Cerebellar cortex (tissue), 1 donor: Measurements from ENCODE around the gene GOLGA8J.
"Not testable (repeated sequence)": the region's sequence is repeated elsewhere in the genome, so short reads cannot be mapped to it uniquely, and the experiment has no call there.

Experiments used
- DNase-seq: peaks from one replicate; pipeline ENCODE4 v3.0.0-alpha.2; 2015; ENCODE audit warnings: low spot score

GOLGA8J gene

DNA sequence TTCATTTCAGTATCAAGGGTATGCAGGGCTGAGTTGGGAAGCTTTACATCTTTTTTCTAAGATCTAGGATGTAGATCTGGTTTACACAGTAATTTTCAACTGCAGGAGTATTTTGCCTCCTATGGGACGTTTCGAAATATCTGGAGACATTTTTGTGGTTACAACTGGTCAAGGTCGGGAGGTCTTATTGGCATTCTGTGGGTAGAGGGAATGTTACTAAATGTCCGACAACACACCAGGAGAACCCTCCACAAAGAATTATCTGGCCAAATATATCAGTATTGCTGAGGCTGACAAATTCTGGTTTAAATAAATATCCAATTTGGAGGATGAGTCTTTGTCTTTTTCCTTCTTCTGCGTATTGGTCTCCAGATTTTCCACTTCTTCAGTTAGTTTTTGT lies 1.9 kb upstream of the GOLGA8J start:
- not testable (repeated sequence) for DNase-seq

GRCh38 chr15:30097827-30098226 lies 15.1 kb downstream of the GOLGA8J start:
- not testable (repeated sequence) for DNase-seq

- DNase-seq, result not testable (repeated sequence)
Observed at GRCh38 chr15:30102890-30103289, 20.1 kb downstream of the GOLGA8J start.

- DNase-seq, result not testable (repeated sequence)
Observed at GRCh38 chr15:30103941-30104507, 21.3 kb downstream of the GOLGA8J start.

DNA sequence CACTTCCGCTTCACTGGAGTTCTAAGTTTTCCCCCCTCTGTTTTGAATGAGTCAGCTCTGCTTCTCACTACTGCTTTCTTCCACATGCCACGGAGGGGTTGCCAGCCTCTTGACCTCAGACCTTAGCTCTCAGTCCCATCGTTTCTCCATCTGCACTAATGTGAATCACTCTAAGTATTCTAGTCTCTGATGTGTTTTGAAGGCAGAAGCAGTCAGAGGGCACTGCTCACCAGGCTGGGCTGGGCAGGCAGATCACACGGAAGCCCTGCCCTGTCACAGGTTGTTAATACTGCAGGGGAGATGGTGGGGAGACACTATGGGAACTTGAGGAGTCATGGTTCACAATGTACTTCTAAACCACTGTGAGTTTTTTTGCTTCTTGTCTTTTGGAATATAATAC lies 27.8 kb downstream of the GOLGA8J start:
- DNase-seq, result not testable (repeated sequence)

DNA sequence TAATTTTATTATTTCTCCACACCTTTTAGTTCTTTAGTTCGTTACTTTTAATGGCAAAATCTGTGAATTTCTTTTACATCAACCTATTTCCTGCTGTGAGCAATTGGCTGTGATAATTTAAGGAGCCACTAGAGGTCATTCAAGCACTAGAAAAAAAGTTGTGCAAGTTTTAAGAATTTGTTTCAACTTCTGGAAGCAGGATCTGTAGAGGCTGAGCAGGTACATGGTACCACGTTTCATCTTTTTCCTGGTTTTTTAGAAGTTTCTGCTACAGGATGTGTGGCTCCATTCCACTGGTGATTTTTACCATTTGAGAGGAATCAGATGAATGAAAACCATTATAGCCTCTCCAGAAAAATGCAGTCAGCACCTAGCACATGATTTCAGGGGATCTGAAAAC lies 47.3 kb downstream of the GOLGA8J start:
- not testable (repeated sequence) for DNase-seq

GRCh38 chr15:30134751-30135150 lies 52.0 kb downstream of the GOLGA8J start, which contains the start of gene GOLGA8T:
TSS of gene GOLGA8T (plus strand) at chr15:30135051. CDS start at chr15:30135149, 98 bp downstream.
- not testable (repeated sequence) for DNase-seq
